IMR-90 (cell line): ENCODE results near the gene SFSWAP. TPM values are rescaled to one million over a fixed set of nuclear protein-coding genes. Genes with fewer than 3 reads are reported as not detected.

Source experiments
- ATAC-seq: fragments of 200-7000 bp; cut with Tn5 transposase; 2 replicates; pipeline ENCODE4 v1.9.1; 2020; ENCODE audit warnings: low read depth, mild to moderate bottlenecking, moderate library complexity
- BruUV-seq: library from RNA; stranded (reverse); fragments of 400-500 nt; replicated peaks from 2 replicates; lab custom pipeline; 2021; lab: Mats Ljungman, UMichigan
- CTCF ChIA-PET: fragments of 300-600 bp; formaldehyde crosslinking; extraction: SDS; loops from one replicate; lab custom pipeline; 2021; ENCODE audit warnings: antibody characterized with exemption; lab: Yijun Ruan, JAX
- POLR2A ChIA-PET: fragments of 300-600 bp; sonication (Branson Sonifier 250); formaldehyde crosslinking; loops from one replicate; lab custom pipeline; 2022; ENCODE audit warnings: antibody characterized with exemption; ENCODE audit not compliant: unreplicated experiment; lab: Charles Lee
- DNase-seq: peaks from one replicate; pipeline ENCODE4 v3.0.0; 2013
- H2AFZ ChIP-seq: replicated peaks from 2 replicates; pipeline ENCODE3; 2013; ENCODE audit warnings: low read length, mild to moderate bottlenecking; ENCODE audit not compliant: poor library complexity
- H2AK5ac ChIP-seq: 2 replicates; pipeline ENCODE4 v1.6.1; 2013; ENCODE audit warnings: low read depth, low read length, inconsistent platforms
- H2AK9ac ChIP-seq: replicated peaks from 2 replicates; pipeline ENCODE3; 2013; ENCODE audit warnings: mild to moderate bottlenecking, low read depth, low read length, moderate library complexity; ENCODE audit not compliant: poor library complexity
- H2BK120ac ChIP-seq: 2 replicates; pipeline ENCODE4 v1.6.1; 2013; ENCODE audit warnings: low read depth, low read length, inconsistent platforms
- H2BK15ac ChIP-seq: 3 replicates; pipeline ENCODE4 v1.6.1; 2013; ENCODE audit warnings: low read depth, low read length, inconsistent platforms
- H2BK20ac ChIP-seq: 2 replicates; pipeline ENCODE4 v1.6.1; 2013; ENCODE audit warnings: low read depth, mild to moderate bottlenecking, inconsistent platforms, low read length, moderate library complexity
- H2BK5ac ChIP-seq: 2 replicates; pipeline ENCODE4 v1.6.1; 2013; ENCODE audit warnings: mild to moderate bottlenecking, low read depth, low read length, inconsistent platforms; ENCODE audit not compliant: poor library complexity, severe bottlenecking
- H3K14ac ChIP-seq: replicated peaks from 2 replicates; pipeline ENCODE4 v1.6.1; 2013; ENCODE audit warnings: low read depth, low read length, inconsistent platforms
- H3K18ac ChIP-seq: 2 replicates; pipeline ENCODE4 v1.6.1; 2013; ENCODE audit warnings: low read depth, low read length, control low read depth
- H3K23ac ChIP-seq: 2 replicates; pipeline ENCODE4 v1.6.1; 2013; ENCODE audit warnings: low read depth, low read length, inconsistent platforms
- H3K27ac ChIP-seq: 2 replicates; pipeline ENCODE4 v1.5.1; 2013; ENCODE audit warnings: mild to moderate bottlenecking, control low read depth, low read length; ENCODE audit not compliant: insufficient read depth
- H3K27me3 ChIP-seq: 2 replicates; pipeline ENCODE4 v1.6.1; 2013; ENCODE audit warnings: low read length; ENCODE audit not compliant: control insufficient read depth, insufficient read depth
- H3K36me3 ChIP-seq: 2 replicates; pipeline ENCODE4 v1.6.1; 2013; ENCODE audit warnings: low read length, mixed read lengths; ENCODE audit not compliant: control insufficient read depth, insufficient read depth
- H3K4ac ChIP-seq: 2 replicates; pipeline ENCODE4 v1.6.1; 2013; ENCODE audit warnings: low read depth, low read length, inconsistent platforms
- H3K4me1 ChIP-seq: 2 replicates; pipeline ENCODE4 v1.6.1; 2013; ENCODE audit warnings: low read length, mixed read lengths; ENCODE audit not compliant: control insufficient read depth, insufficient read depth
- H3K4me2 ChIP-seq: 2 replicates; pipeline ENCODE4 v1.6.1; 2013; ENCODE audit warnings: low read depth, mild to moderate bottlenecking, control low read depth, low read length, moderate library complexity
- H3K4me3 ChIP-seq: 2 replicates; pipeline ENCODE4 v1.5.1; 2013; ENCODE audit warnings: low read depth, mild to moderate bottlenecking, control low read depth, low read length, moderate library complexity; ENCODE audit not compliant: insufficient read depth
- H3K56ac ChIP-seq: 2 replicates; pipeline ENCODE4 v1.6.1; 2013; ENCODE audit warnings: low read length, inconsistent platforms; ENCODE audit not compliant: insufficient read depth; ENCODE audit errors: extremely low read depth
- H3K79me1 ChIP-seq, 2 experiments: 2 replicates each; pipeline ENCODE4 v1.6.1; 2013; ENCODE audit warnings: low read length in 2 of 2, inconsistent platforms in 1 of 2, low read depth in 1 of 2
- H3K9ac ChIP-seq: 2 replicates; pipeline ENCODE4 v1.6.1; 2013; ENCODE audit warnings: low read depth, low read length, control low read depth
- H3K9me1 ChIP-seq: 2 replicates; pipeline ENCODE4 v1.6.1; 2013; ENCODE audit warnings: low read length, inconsistent platforms; ENCODE audit not compliant: insufficient read depth
- H3K9me3 ChIP-seq: 2 replicates; pipeline ENCODE4 v1.6.1; 2013; ENCODE audit warnings: low read length; ENCODE audit not compliant: control insufficient read depth, insufficient read depth
- H4K20me1 ChIP-seq: 2 replicates; pipeline ENCODE4 v1.6.1; 2013; ENCODE audit warnings: low read length, inconsistent platforms; ENCODE audit not compliant: insufficient read depth
- H4K5ac ChIP-seq: 2 replicates; pipeline ENCODE4 v1.6.1; 2013; ENCODE audit warnings: mild to moderate bottlenecking, low read depth, low read length, control low read depth
- H4K8ac ChIP-seq, 2 experiments: 2 replicates each; pipeline ENCODE4 v1.6.1; 2013; ENCODE audit warnings: low read depth in 2 of 2, low read length in 2 of 2, control low read depth in 1 of 2, inconsistent platforms in 1 of 2
- H4K91ac ChIP-seq: 2 replicates; pipeline ENCODE4 v1.6.1; 2013; ENCODE audit warnings: low read depth, low read length, inconsistent platforms; ENCODE audit not compliant: insufficient read depth
- BHLHE40 ChIP-seq: fragments of 150-350 bp; IDR thresholded peaks from 2 replicates; pipeline ENCODE4 v1.6.1; 2016; ENCODE audit warnings: mild to moderate bottlenecking, low read depth, low read length
- CEBPB ChIP-seq: IDR thresholded peaks from 2 replicates; pipeline ENCODE4 v1.6.1; 2012; ENCODE audit warnings: low read depth, low read length, improper control_type of control experiment
- MAZ ChIP-seq: IDR thresholded peaks from 2 replicates; pipeline ENCODE4 v1.6.1; 2012; ENCODE audit warnings: low read depth, mild to moderate bottlenecking, low read length, improper control_type of control experiment, moderate library complexity, borderline replicate concordance
- NFE2L2 ChIP-seq: fragments of 150-350 bp; IDR thresholded peaks from 2 replicates; pipeline ENCODE4 v1.6.1; 2016; ENCODE audit warnings: low read depth, mild to moderate bottlenecking, low read length
- POLR2A ChIP-seq: IDR thresholded peaks from 2 replicates; pipeline ENCODE4 v1.6.1; 2012; ENCODE audit warnings: mild to moderate bottlenecking, low read depth, low read length
- RAD21 ChIP-seq: IDR thresholded peaks from 2 replicates; pipeline ENCODE4 v1.6.1; 2012; ENCODE audit warnings: low read length, improper control_type of control experiment
- RCOR1 ChIP-seq: IDR thresholded peaks from 2 replicates; pipeline ENCODE4 v1.6.1; 2012; ENCODE audit warnings: mild to moderate bottlenecking, low read length, improper control_type of control experiment; ENCODE audit not compliant: insufficient replicate concordance
- RFX5 ChIP-seq: IDR thresholded peaks from 2 replicates; pipeline ENCODE4 v1.8.0; 2012; ENCODE audit warnings: low read depth, mild to moderate bottlenecking, low read length, moderate library complexity
- SMC3 ChIP-seq: fragments of 150-350 bp; IDR thresholded peaks from 2 replicates; pipeline ENCODE4 v1.6.1; 2016; ENCODE audit warnings: low read depth, mild to moderate bottlenecking, antibody characterized with exemption, low read length, moderate library complexity
- WGBS, 2 experiments: methylation state at CpG; one replicate each; pipeline versions ENCODE4 v1.1.5 to v1.1.7; 2013; ENCODE audit warnings: missing lambda C conversion rate in 2 of 2; ENCODE audit not compliant: insufficient read length in 1 of 2; ENCODE audit errors: extremely low coverage in 2 of 2; 5-methylcytosine and 5-hydroxymethylcytosine counted together
- dilution Hi-C: fragments of 300-500 bp; cut with HindIII; formaldehyde crosslinking; loops from one replicate; pipeline ENCODE4 v1.14.3; 2018; ENCODE audit warnings: low sequenced_read_pairs; ENCODE audit not compliant: unreplicated experiment
- in situ Hi-C: fragments of 300-500 bp; cut with MboI; formaldehyde crosslinking; loops from 3 replicates; pipeline ENCODE4 v1.14.3; 2019; ENCODE audit warnings: low sequenced_read_pairs, inconsistent platforms, mixed read lengths
- intact Hi-C: fragments of 100-400 bp; cut with micrococcal nuclease; formaldehyde crosslinking; loops from 2 replicates; pipeline ENCODE4 v1.10.0; 2022
- polyA plus RNA-seq, 3 experiments: library from polyadenylated mRNA; depleted of rRNA; stranded (reverse); fragments of >200 nt; gene quantifications; 2 replicates each; pipeline ENCODE4 v1.2.3, GENCODE V29; 2012; ENCODE audit warnings: low replicate concordance in 1 of 3
- total RNA-seq: library from RNA; depleted of rRNA; stranded (reverse); fragments of >200 nt; gene quantifications from 2 replicates; pipeline ENCODE4 v1.2.3, GENCODE V29; 2012
- TF ChIP-seq, protein P1 (sequence below): fragments of 150-350 bp; IDR thresholded peaks from 2 replicates; pipeline ENCODE4 v1.6.1; 2016; ENCODE audit warnings: low read depth, mild to moderate bottlenecking, low read length, moderate library complexity, borderline replicate concordance
- TF ChIP-seq, protein P2 (sequence below): conservative IDR thresholded peaks from 2 replicates; pipeline ENCODE4 v1.5.1; 2012; ENCODE audit warnings: mild to moderate bottlenecking, low read depth, low read length, improper control_type of control experiment
- TF ChIP-seq, protein P3 (sequence below): fragments of 150-350 bp; IDR thresholded peaks from 2 replicates; pipeline ENCODE4 v1.6.1; 2017; ENCODE audit warnings: mild to moderate bottlenecking, antibody characterized with exemption, low read length, low read depth

SFSWAP gene
- total and polyA plus RNA-seq, 2 of the 4 experiments (the other 2 are of a cell fraction) = 19.7 to 22.4 TPM

DNA sequence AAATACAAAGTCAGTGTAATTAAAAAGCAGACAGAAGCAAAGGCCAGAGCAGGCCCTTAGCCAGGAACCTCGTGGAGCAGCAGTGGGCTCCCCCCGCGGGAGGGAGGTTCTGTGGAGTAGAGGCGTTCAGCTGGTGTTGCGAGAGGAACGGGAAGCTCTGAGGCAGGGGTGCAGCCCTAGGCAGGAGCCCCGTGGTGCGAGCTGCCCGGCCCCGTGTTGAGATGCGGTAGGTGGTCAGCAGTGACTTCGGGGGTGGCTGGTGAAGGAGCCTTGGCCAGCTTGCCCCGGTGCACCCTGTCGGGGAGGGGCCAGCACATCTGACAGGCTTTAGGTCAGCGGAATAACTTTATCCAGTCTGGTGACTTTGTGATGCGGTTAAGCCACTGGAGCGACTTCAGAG lies 46.2 kb downstream of the SFSWAP start:
- POLR2A ChIA-PET = no interaction called here
- Histone ChIP-seq H4K8ac (no peak overlapping the region), H3K4me3 (no peak overlapping the region), H3K27ac (no peak overlapping the region), H3K56ac (no peak overlapping the region), H3K14ac (no peak overlapping the region), H3K4me1 (no peaks in the 10 kb centered on the region), H3K18ac (no peak overlapping the region), H2BK15ac (no peak overlapping the region), H3K23ac (no peak overlapping the region), H4K91ac (no peak overlapping the region), H3K79me1 (peaks cover 7 to 11% of the 10 kb centered on the region in 2 experiments; a peak in 3 of 4 replicates), H3K9ac (no peak overlapping the region), H2BK20ac (no peak overlapping the region), H3K4me2 (no peak overlapping the region), H4K5ac (no peak overlapping the region), H2BK120ac (no peak overlapping the region), H3K9me3 (no peaks in the 10 kb centered on the region), H3K27me3 (no peaks in the 10 kb centered on the region), H2AK5ac (no peak overlapping the region), H3K36me3 (peaks cover 65% of the 10 kb centered on the region), H4K20me1 (no peaks in the 10 kb centered on the region), H2BK5ac (no peak overlapping the region), H2AFZ (no peak overlapping the region), H3K4ac (no peak overlapping the region), H2AK9ac (no peak overlapping the region), H3K9me1 (no peaks in the 10 kb centered on the region)
- TF ChIP-seq RFX5 (no peak), POLR2A (no peak), BHLHE40 (no peak), RCOR1 (no peak), RAD21 (no peak), NFE2L2 (no peak), MAZ (no peak), CEBPB (no peak), SMC3 (no peak)
- TF ChIP-seq, protein P1, sequence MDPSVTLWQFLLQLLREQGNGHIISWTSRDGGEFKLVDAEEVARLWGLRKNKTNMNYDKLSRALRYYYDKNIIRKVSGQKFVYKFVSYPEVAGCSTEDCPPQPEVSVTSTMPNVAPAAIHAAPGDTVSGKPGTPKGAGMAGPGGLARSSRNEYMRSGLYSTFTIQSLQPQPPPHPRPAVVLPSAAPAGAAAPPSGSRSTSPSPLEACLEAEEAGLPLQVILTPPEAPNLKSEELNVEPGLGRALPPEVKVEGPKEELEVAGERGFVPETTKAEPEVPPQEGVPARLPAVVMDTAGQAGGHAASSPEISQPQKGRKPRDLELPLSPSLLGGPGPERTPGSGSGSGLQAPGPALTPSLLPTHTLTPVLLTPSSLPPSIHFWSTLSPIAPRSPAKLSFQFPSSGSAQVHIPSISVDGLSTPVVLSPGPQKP = no peak
- TF ChIP-seq, protein P2, sequence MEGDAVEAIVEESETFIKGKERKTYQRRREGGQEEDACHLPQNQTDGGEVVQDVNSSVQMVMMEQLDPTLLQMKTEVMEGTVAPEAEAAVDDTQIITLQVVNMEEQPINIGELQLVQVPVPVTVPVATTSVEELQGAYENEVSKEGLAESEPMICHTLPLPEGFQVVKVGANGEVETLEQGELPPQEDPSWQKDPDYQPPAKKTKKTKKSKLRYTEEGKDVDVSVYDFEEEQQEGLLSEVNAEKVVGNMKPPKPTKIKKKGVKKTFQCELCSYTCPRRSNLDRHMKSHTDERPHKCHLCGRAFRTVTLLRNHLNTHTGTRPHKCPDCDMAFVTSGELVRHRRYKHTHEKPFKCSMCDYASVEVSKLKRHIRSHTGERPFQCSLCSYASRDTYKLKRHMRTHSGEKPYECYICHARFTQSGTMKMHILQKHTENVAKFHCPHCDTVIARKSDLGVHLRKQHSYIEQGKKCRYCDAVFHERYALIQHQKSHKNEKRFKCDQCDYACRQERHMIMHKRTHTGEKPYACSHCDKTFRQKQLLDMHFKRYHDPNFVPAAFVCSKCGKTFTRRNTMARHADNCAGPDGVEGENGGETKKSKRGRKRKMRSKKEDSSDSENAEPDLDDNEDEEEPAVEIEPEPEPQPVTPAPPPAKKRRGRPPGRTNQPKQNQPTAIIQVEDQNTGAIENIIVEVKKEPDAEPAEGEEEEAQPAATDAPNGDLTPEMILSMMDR = no peak
- TF ChIP-seq, protein P3, sequence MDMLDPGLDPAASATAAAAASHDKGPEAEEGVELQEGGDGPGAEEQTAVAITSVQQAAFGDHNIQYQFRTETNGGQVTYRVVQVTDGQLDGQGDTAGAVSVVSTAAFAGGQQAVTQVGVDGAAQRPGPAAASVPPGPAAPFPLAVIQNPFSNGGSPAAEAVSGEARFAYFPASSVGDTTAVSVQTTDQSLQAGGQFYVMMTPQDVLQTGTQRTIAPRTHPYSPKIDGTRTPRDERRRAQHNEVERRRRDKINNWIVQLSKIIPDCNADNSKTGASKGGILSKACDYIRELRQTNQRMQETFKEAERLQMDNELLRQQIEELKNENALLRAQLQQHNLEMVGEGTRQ = no peak
- no TSS peak for BruUV-seq
- intact Hi-C loops (loop anchor here (2.0 kb wide), 1 partner anchor 32 kb away; no protein-coding TSS in a partner anchor), in situ Hi-C loops (no loop called here), dilution Hi-C loops (no loop called here)
- no peak for DNase-seq
- CTCF ChIA-PET = no interaction called here
- 100% methylated on average over 9 of the region's 17 CpGs; no CpG with 5 or more reads in 1 of the 2 experiments for WGBS, 2 experiments
- ATAC-seq = no peak
